ENCODE results near the gene DMBX1.

DMBX1 gene

GRCh38 chr1:46525253-46525983 is 35.8 kb downstream of the DMBX1 start:
- DNase-seq (ENCODE audit: low read depth in 3 of 3), result no peak

- DNase-seq (ENCODE audit: low read depth in 3 of 3), result no peak
Measured at GRCh38 chr1:46526013-46526690, 36.5 kb downstream of the DMBX1 start.

- no peak for DNase-seq (ENCODE audit: low read depth in 3 of 3)
Measured at GRCh38 chr1:46526691-46527291, 37.2 kb downstream of the DMBX1 start.

- peak; percentile 53 to 76 (median 74) for DNase-seq (ENCODE audit: low read depth in 3 of 3)
Measured at GRCh38 chr1:46527474-46528296, 38.0 kb downstream of the DMBX1 start.

- DNase-seq (ENCODE audit: low read depth in 3 of 3), result no peak
Measured at GRCh38 chr1:46528297-46528955, 38.8 kb downstream of the DMBX1 start.

GRCh38 chr1:46529031-46529630 is 39.5 kb downstream of the DMBX1 start:
- DNase-seq (ENCODE audit: low read depth in 3 of 3), result no peak

- DNase-seq (ENCODE audit: low read depth in 3 of 3), result no peak
Measured at GRCh38 chr1:46530311-46530710, 40.7 kb downstream of the DMBX1 start.

GRCh38 chr1:46530791-46531409 is 41.3 kb downstream of the DMBX1 start:
- no peak for DNase-seq (ENCODE audit: low read depth in 3 of 3)

- DNase-seq (ENCODE audit: low read depth in 3 of 3), result no peak
Measured at GRCh38 chr1:46532095-46532494, 42.5 kb downstream of the DMBX1 start.

GRCh38 chr1:46532498-46533178 is 43.0 kb downstream of the DMBX1 start:
- DNase-seq (ENCODE audit: low read depth in 3 of 3), result peak in 2 of 3 donors; percentile 48 to 61

GRCh38 chr1:46533179-46533864 is 43.7 kb downstream of the DMBX1 start:
- no peak for DNase-seq (ENCODE audit: low read depth in 3 of 3)

GRCh38 chr1:46535063-46535462 is 45.4 kb downstream of the DMBX1 start:
- no peak for DNase-seq (ENCODE audit: low read depth in 3 of 3)

- DNase-seq (ENCODE audit: low read depth in 3 of 3), result no peak
Measured at GRCh38 chr1:46536527-46536926, 46.9 kb downstream of the DMBX1 start.

GRCh38 chr1:46537651-46538050 is 48.0 kb downstream of the DMBX1 start:
- no peak for DNase-seq (ENCODE audit: low read depth in 3 of 3)

GRCh38 chr1:46538147-46538546 is 48.5 kb downstream of the DMBX1 start:
- DNase-seq (ENCODE audit: low read depth in 3 of 3), result no peak

Measured in stimulated activated CD4-positive, alpha-beta T cell treated with anti-CD3 and anti-CD28 coated beads, TNF-alpha, amount 100 ng/mL, for 48 hours (primary cell).